Measurements from ENCODE around the gene GRIN3A. TPM values are rescaled to one million over a fixed set of nuclear protein-coding genes. Genes with fewer than 3 reads are reported as not detected.

The GRIN3A gene
- total RNA-seq, result 1 to 10 TPM in 2 of 3 donors, under 1 TPM in 1; 0.98 to 1.2 (median 1.0) TPM
- long read RNA-seq, donor 1, partial matches to known transcripts, result 0 of 5 reads
- long read RNA-seq, donor 1, other reads (novel, unspliced or antisense), result 5 of 5 reads
- long read RNA-seq, donor 2, partial matches to known transcripts, result 0 of 2 reads
- long read RNA-seq, donor 2, other reads (novel, unspliced or antisense), result 2 of 2 reads

DNA sequence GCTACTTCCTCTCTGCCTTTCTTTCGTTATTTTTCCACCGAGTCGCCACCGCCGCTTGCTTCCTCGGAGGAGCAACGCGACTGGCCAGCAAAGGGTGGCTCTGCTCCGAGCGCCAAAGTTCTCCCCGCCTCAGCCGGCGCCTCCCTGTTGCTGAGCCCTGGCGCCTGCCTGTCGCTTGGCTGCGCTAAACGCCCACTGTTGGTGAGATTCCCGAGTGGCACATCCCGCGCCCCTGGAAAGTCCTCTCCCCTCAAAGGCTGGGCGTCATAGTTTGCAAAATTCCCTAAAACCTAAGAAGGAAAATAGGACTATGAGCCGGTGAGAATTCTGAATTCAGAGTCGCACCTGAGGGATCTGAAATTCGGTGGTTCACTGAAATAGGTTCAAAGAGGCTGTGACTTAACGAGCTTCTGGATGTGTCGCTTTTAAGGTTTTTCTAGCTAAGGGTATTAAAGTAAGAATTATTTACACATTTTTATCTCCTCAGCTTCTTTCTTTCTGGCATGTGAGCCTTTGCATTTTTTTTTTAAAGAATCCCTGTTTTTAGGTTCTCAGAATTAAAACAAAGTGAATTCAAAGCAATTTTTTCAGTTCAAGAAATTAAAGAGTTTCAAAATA is at the start of gene GRIN3A:
TSS of gene GRIN3A (minus strand) at position 82 of the 618 bp plus-strand sequence. CDS start 668 bp downstream, outside the sequence.
- DNase-seq (peak; percentile 32 to 56 (median 55)), ATAC-seq (peak; percentile 84)
- no peaks in the 10 kb centered on the region for H3K9me3 ChIP-seq
- H3K36me3 ChIP-seq (ENCODE audit: low read depth), result no peaks in the 10 kb centered on the region
- H3K4me1 ChIP-seq (ENCODE audit: low read depth), result peaks cover 9% of the 10 kb centered on the region
- H3K4me3 ChIP-seq, result no peak within 1 kb of the TSS
- intact Hi-C loops (cut with DNase I, micrococcal nuclease), result no loop called here
- TF ChIP-seq, protein P1, sequence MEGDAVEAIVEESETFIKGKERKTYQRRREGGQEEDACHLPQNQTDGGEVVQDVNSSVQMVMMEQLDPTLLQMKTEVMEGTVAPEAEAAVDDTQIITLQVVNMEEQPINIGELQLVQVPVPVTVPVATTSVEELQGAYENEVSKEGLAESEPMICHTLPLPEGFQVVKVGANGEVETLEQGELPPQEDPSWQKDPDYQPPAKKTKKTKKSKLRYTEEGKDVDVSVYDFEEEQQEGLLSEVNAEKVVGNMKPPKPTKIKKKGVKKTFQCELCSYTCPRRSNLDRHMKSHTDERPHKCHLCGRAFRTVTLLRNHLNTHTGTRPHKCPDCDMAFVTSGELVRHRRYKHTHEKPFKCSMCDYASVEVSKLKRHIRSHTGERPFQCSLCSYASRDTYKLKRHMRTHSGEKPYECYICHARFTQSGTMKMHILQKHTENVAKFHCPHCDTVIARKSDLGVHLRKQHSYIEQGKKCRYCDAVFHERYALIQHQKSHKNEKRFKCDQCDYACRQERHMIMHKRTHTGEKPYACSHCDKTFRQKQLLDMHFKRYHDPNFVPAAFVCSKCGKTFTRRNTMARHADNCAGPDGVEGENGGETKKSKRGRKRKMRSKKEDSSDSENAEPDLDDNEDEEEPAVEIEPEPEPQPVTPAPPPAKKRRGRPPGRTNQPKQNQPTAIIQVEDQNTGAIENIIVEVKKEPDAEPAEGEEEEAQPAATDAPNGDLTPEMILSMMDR (IDR thresholded peaks at IDR 0.05), result no peak

DNA sequence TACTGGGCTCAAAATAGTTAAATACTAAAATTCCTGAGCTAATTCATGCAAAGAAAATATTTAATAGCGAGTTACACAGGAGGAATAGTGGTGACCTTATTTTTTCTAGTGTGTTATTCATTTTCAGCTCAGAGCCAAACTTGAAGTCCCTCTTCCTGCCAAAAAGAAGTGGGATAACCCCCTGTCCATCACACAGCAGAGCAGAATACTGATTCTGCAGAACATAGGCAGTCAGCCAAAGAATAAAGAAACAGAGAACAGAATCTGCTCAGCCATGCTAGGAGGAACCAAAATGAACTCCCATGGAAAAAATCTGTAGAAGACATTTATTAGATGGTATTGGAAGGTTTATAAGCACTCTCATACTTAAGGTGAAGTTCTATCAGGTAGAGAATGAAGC is 49.4 kb upstream of the GRIN3A start:
- intact Hi-C loops (cut with DNase I, micrococcal nuclease), result no loop called here
- TF ChIP-seq, protein P1 (IDR thresholded peaks at IDR 0.05), result no peak
- no peak for ATAC-seq

DNA sequence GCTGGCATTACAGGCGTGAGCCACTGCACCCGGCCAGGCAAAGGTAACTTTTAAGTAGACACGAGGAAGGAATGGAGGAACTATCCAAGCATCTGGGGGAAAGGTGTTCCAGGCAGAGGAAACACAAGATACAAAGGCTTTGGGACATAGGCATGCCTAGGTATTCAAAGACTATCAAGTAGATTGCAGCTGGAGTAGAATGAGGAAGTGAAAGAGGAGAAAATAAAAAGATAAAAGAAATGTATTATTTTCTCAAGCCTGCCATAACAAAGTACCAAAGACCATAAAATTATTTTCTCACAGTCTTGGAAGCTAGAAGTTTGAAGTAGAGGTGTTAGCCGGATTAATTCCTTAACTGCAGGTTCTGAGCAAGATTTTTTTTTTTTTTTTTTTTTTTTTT is 39.9 kb upstream of the GRIN3A start:
- DNase-seq (no peak), ATAC-seq (no peak)
- Histone ChIP-seq H3K9me3 (no peaks in the 10 kb centered on the region), H3K4me3 (no peak overlapping the region), H3K36me3 (ENCODE audit: low read depth) (no peaks in the 10 kb centered on the region), H3K4me1 (ENCODE audit: low read depth) (no peaks in the 10 kb centered on the region)
- intact Hi-C loops (cut with DNase I, micrococcal nuclease), result no loop called here
- TF ChIP-seq, protein P1 (IDR thresholded peaks at IDR 0.05), result no peak

More for the DNA sequence above, 49.4 kb upstream of the GRIN3A start:
- no peaks in the 10 kb centered on the region for H3K9me3 ChIP-seq
- H3K36me3 ChIP-seq (ENCODE audit: low read depth), result no peaks in the 10 kb centered on the region
- no peaks in the 10 kb centered on the region for H3K4me1 ChIP-seq (ENCODE audit: low read depth)
- no peak for DNase-seq
- no peak overlapping the region for H3K4me3 ChIP-seq

DNA sequence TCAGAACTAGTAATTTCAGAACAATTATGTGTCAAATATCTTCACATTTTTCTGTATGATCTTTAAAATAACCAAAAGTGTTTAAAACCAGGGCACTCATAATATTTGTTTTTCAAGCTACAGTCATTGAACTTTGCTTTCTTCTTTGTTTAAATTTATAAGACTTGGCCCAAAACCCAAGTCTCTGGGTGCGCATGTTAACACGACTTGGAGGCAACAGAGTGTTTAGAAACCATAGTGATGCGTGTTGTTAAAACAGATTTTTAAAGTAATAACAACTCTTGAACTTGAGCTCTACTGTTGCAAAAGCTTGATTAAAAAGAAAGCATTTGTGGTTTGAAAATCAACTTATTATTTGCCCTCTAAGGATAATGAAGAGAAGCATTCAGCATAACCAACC is 26.0 kb upstream of the GRIN3A start:
- intact Hi-C loops (cut with DNase I, micrococcal nuclease), result no loop called here
- Histone ChIP-seq H3K9me3 (no peaks in the 10 kb centered on the region), H3K4me3 (no peak overlapping the region), H3K4me1 (ENCODE audit: low read depth) (no peaks in the 10 kb centered on the region), H3K36me3 (ENCODE audit: low read depth) (no peaks in the 10 kb centered on the region)
- ATAC-seq, result no peak
- no peak for DNase-seq
- TF ChIP-seq, protein P1 (IDR thresholded peaks at IDR 0.05), result no peak

DNA sequence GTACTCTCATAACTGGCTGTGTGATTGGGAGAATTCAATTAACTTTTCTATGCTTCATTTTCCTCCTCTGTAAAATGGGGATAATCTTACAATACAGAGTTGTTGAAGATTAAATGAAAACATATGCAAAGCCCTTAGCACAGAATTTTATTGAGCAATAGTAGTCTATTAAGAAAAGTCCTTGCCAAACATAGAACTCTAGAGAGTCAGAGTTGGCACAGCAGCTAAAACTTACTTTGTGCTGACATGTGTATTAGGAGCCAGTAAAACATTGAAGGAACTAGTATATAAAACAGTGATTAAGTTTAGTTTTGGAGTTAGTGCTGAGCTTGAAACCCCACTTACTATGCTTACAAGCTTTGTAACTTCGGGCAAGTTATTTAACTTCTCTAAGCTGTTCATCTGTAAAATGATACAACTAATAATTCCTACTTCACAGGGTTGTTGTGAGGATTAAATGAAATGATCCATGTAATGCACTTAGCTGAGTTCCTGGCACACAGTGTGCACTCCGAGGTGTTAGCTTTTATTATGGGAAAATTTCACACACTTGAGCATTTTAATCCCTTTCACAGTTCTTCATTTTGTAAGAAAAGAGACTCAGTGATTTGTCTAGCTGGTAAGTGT is 20.0 kb upstream of the GRIN3A start:
- ATAC-seq, result no peak
- intact Hi-C loops (cut with DNase I, micrococcal nuclease), result no loop called here
- TF ChIP-seq, protein P1 (IDR thresholded peaks at IDR 0.05), result no peak
- Histone ChIP-seq H3K36me3 (ENCODE audit: low read depth) (no peaks in the 10 kb centered on the region), H3K4me3 (no peak overlapping the region), H3K4me1 (ENCODE audit: low read depth) (no peaks in the 10 kb centered on the region), H3K9me3 (no peaks in the 10 kb centered on the region)
- DNase-seq, result no peak
